Lung (tissue), 12 donors: ENCODE results near the gene PTCH2. TPM values are rescaled to one million over a fixed set of nuclear protein-coding genes. Genes with fewer than 3 reads are reported as not detected.

ENCODE experiments used
- ATAC-seq: fragments of 200-7000 bp; cut with Tn5 transposase; one replicate; pipeline ENCODE4 v1.9.1; 2020; ENCODE audit warnings: moderate number of reproducible peaks; ENCODE audit not compliant: insufficient read depth, low FRiP score
- DNase-seq, 3 donors: peaks; one replicate each; pipeline ENCODE4 v3.0.0-alpha.2; 2013 to 2017
- H3K27ac ChIP-seq, 2 donors: one replicate each; pipeline ENCODE4 v1.5.1; 2013; ENCODE audit warnings: mild to moderate bottlenecking in 2 of 2, moderate library complexity in 2 of 2, control low read depth in 1 of 2, inconsistent platforms in 1 of 2, low read depth in 1 of 2, low read length in 1 of 2
- H3K27me3 ChIP-seq, 3 donors: one replicate each; pipeline ENCODE4 v1.5.1; 2013; ENCODE audit warnings: low read length in 2 of 3; ENCODE audit not compliant: control insufficient read depth in 3 of 3, insufficient read depth in 3 of 3
- H3K36me3 ChIP-seq, 4 donors: one replicate each; pipeline ENCODE4 v1.5.1; 2013; ENCODE audit warnings: low read length in 4 of 4, mild to moderate bottlenecking in 1 of 4, moderate library complexity in 1 of 4; ENCODE audit not compliant: control insufficient read depth in 4 of 4, insufficient read depth in 4 of 4
- H3K4me1 ChIP-seq, 5 donors: one replicate each; pipeline ENCODE4 v1.5.1; 2013; ENCODE audit warnings: low read length in 5 of 5, mild to moderate bottlenecking in 2 of 5, moderate library complexity in 1 of 5; ENCODE audit not compliant: control insufficient read depth in 5 of 5, insufficient read depth in 5 of 5
- H3K4me3 ChIP-seq: one replicate; pipeline ENCODE4 v1.5.1; 2013; ENCODE audit warnings: mild to moderate bottlenecking, control low read depth, moderate library complexity
- H3K9ac ChIP-seq, 2 donors: one replicate each; pipeline ENCODE4 v1.5.1; 2013; ENCODE audit warnings: low read length in 2 of 2, control low read depth in 1 of 2; ENCODE audit not compliant: insufficient read depth in 1 of 2
- H3K9me3 ChIP-seq, 4 donors: one replicate each; pipeline ENCODE4 v1.5.1; 2013; ENCODE audit warnings: low read length in 3 of 4, mild to moderate bottlenecking in 1 of 4, moderate library complexity in 1 of 4; ENCODE audit not compliant: control insufficient read depth in 4 of 4, insufficient read depth in 3 of 4
- WGBS, 2 donors: extraction: QIAGEN DNeasy Blood & Tissue Kit; methylation state at CpG; one replicate each; pipeline ENCODE4 v1.1.7; 2013; 5-methylcytosine and 5-hydroxymethylcytosine counted together
- polyA plus RNA-seq, 2 donors: library from polyadenylated mRNA; stranded (reverse); fragments of 200-250 nt; gene quantifications; one replicate each; pipeline ENCODE4 v1.2.1, GENCODE V29; 2013
- total RNA-seq, 2 donors: library from RNA; depleted of rRNA in 1 of 2; stranded (reverse); fragments of >200 nt in 1 of 2; gene quantifications; one replicate each; pipeline ENCODE4 v1.2.1, GENCODE V29; 2014 to 2021
- TF ChIP-seq, protein P1 (sequence below): IDR thresholded peaks from 2 replicates; pipeline ENCODE4 v1.5.1; 2012; ENCODE audit warnings: mild to moderate bottlenecking; ENCODE audit errors: control extremely low read depth, extremely low read depth
- donor health status: control.
- donor health status: control.
- donor health status: Bipolar disorder and iron deficiency.
- donor health status: healthy.
- donor health status: DM: yes; HTN: yes; CAD: no.

Gene PTCH2
- total and polyA plus RNA-seq, 4 donors, result 0.37 to 1.7 (median 0.66) TPM

DNA sequence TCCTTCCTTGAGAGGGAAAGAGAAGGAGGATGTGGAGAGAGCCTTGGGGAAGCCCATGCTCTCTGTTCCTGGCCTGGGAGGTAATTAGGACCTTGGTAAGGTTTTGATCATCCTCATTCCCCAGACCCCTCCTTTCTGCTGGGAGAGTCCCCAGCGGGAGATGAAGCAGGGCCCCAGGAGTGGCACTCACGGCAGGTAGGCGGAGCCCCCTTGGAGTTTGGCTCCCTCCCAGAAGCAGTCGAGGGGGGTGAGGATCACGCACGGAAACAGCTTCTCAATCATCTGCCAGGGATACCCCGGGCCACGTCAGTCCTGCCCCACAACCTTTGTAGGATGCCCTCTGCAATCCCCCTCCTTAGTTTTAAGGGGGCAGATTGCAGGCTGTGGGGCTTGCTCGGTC, 11.5 kb downstream of the PTCH2 start:
- DNase-seq, result no peak
- ATAC-seq, result no peak

DNA sequence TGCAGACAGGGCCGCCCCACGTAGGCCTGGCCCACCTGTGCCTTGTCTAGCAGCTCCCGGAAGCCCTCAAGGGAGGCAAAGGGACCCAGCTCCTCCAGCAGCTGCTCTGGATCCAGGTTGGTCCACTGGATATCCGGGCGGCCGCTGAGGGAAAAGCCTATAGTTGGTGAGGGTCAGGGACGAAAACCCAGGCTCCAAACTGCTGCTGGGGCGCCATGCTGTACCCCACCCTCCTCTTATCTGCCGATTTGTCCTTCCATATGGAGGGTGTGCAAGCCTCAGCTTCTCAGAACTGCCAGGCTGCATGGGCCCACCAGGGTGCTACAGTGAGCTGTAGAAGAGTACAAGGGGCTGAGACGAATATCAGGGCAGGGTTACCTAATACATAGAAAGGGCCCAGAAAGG, 12.2 kb downstream of the PTCH2 start:
- H3K9ac ChIP-seq, result no peak overlapping the region
- H3K9me3 ChIP-seq, result no peaks in the 10 kb centered on the region
- peaks cover 0 to 10% (median 0%) of the 10 kb centered on the region in 5 donors for H3K4me1 ChIP-seq
- 82 to 85% methylated on average over 10 of the region's 10 CpGs for WGBS, 2 donors
- no peaks in the 10 kb centered on the region for H3K27me3 ChIP-seq
- no peak for ATAC-seq
- no peak overlapping the region for H3K4me3 ChIP-seq
- peaks cover 0 to 16% (median 7%) of the 10 kb centered on the region in 4 donors for H3K36me3 ChIP-seq
- DNase-seq, result no peak
- H3K27ac ChIP-seq, result no peak overlapping the region
- TF ChIP-seq, protein P1, sequence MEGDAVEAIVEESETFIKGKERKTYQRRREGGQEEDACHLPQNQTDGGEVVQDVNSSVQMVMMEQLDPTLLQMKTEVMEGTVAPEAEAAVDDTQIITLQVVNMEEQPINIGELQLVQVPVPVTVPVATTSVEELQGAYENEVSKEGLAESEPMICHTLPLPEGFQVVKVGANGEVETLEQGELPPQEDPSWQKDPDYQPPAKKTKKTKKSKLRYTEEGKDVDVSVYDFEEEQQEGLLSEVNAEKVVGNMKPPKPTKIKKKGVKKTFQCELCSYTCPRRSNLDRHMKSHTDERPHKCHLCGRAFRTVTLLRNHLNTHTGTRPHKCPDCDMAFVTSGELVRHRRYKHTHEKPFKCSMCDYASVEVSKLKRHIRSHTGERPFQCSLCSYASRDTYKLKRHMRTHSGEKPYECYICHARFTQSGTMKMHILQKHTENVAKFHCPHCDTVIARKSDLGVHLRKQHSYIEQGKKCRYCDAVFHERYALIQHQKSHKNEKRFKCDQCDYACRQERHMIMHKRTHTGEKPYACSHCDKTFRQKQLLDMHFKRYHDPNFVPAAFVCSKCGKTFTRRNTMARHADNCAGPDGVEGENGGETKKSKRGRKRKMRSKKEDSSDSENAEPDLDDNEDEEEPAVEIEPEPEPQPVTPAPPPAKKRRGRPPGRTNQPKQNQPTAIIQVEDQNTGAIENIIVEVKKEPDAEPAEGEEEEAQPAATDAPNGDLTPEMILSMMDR, result no peak

More for the DNA sequence above, 11.5 kb downstream of the PTCH2 start:
- Histone ChIP-seq H3K27ac (no peak overlapping the region), H3K4me1 (peaks cover 0 to 10% (median 0%) of the 10 kb centered on the region in 5 donors), H3K27me3 (no peaks in the 10 kb centered on the region), H3K9ac (peak overlapping the region in 1 of 2 donors; percentile 20), H3K4me3 (no peak overlapping the region), H3K9me3 (no peaks in the 10 kb centered on the region), H3K36me3 (peaks cover 0 to 16% (median 7%) of the 10 kb centered on the region in 4 donors)
- 20 to 30% methylated on average over 8 to 9 of the region's 9 CpGs for WGBS, 2 donors
- TF ChIP-seq, protein P1, result no peak

DNA sequence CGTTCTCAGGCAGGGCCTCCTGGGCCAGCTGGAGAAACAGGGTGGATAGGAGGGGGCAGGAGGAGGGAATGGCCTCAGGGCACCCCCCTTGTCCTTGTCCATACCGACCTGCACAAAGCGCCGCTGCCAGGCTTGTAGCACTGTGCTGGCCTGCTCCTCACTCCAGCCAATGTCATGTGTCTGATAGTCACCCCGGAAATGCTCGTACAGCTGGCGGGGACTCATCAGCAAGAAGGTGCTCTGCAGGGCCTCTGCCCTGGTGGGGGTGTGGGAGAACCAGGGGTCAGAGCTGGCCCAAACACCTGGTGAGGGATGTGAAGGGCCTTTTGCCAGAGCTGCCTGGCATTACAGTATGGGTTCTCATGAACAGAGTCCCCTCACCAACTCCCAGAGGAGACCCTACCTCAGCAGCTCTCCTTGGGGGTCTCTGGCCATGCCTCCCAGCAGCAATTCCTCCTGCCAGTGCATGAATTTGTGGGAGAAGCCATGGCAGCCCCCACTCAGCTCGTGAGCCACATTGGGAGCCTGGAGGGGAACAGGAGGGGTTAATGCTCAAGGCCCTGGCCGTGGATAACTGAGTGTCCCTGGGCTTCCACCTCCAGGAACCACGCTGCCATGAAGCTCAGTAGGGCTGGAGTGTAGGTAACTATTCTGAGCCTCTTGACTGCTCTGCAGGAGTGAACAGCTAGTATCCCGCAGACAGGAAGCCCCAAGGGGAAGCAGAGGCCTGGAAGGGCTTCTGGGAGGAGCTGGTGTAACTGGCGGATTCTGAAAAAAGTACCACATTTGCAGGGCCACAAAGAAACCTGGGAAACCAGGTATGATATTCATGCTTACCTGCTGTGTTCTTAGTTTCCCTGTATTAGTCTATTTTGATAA, 13.3 kb downstream of the PTCH2 start:
- Histone ChIP-seq H3K36me3 (peaks cover 0 to 16% (median 4%) of the 10 kb centered on the region in 4 donors), H3K27me3 (no peaks in the 10 kb centered on the region), H3K9ac (no peak overlapping the region), H3K9me3 (no peaks in the 10 kb centered on the region), H3K27ac (no peak overlapping the region), H3K4me1 (peaks cover 0 to 10% (median 0%) of the 10 kb centered on the region in 5 donors), H3K4me3 (no peak overlapping the region)
- no peak for ATAC-seq
- no peak for DNase-seq
- TF ChIP-seq, protein P1, result no peak
- 67 to 80% methylated on average over 12 of the region's 12 CpGs for WGBS, 2 donors
